ENCODE results near the gene TMEM161B.
"Not testable (repeated sequence)": the region's sequence is repeated elsewhere in the genome, so short reads cannot be mapped to it uniquely, and the experiment has no call there.

Gene TMEM161B

DNA sequence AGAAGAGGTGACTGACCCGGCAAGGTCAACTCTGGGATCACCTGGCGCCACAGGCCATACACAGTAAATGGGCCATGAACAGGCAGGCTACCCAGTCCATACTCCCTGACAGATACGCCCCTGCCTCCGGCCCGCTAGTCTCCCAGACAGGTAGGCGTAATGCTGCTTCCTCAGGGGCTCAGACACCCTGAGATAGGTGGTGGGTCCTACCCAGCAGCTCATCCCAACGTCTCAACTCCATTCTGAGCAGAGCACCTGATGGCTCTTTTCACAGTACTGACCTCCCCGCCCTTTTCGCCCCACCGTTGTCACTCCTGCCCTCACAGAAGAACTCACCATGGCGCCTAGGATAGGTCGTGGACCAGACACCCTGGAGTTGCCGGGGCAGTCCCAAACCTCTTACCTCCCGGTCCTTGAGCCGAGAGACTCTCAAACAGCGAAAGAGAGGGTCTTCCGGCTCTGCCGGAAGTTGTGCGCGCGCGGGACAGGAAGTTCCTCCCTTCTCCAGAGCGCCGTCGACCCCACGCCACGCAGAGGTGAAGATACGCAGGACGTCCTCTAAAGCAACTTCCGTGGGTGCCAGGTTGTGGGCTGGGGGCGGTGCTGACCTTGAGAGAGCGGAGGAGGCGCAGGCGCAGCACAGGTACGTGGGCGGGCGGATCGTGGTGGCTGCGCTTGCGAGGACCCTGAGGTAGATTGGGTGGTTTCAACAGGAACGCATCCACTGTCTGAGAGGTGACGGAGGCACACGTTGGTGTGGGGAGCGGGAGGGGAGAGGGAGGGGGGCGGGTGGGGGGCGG, at the start of gene TMEM161B:
Gene TMEM161B (minus strand): TSS at position 461 of the 800 bp plus-strand sequence. CDS start 122 bp downstream, at position 339.
- DNase-seq (ENCODE audit: low read depth, low spot score), result peak; percentile 84

DNA sequence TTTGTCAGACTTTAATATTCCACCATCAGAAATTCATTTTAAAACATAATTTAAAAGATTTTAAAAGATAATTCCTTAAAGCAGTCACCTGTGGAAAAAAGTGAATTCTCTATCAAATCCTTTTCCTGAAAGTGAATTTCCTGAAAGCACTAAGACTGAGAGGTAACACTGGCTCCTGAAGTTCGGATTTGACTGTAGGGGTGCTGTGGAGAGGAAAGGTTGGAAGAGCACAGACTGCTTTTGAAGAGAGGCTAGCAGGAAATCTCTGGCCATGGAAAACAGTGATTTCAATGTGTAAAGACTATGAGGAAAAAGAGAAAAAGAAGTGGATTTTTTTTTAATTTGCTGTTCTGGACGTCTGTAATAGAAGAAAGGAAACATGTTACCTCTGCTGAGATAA, 35.7 kb upstream of the TMEM161B start:
- no peak for DNase-seq (ENCODE audit: low read depth, low spot score)

DNA sequence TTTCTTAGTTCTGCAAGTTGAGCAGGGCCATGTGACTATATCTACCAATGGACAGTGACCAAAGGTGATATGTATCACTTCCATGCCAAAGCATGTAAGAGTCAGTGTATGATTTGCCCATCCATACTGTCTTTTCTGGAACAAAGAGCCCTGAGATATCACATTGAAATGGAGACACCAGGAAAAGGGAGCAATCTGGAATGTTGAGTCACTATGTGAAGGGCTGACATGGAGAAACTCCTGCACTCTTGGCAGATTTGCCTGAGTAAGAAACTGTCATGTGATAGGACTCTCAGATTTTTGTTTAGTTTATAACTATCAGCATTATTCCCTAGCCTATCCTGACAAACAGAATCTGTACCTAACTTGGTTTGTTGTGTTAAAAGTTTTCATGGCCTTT, 29.8 kb upstream of the TMEM161B start:
- no peak for DNase-seq (ENCODE audit: low read depth, low spot score)

DNA sequence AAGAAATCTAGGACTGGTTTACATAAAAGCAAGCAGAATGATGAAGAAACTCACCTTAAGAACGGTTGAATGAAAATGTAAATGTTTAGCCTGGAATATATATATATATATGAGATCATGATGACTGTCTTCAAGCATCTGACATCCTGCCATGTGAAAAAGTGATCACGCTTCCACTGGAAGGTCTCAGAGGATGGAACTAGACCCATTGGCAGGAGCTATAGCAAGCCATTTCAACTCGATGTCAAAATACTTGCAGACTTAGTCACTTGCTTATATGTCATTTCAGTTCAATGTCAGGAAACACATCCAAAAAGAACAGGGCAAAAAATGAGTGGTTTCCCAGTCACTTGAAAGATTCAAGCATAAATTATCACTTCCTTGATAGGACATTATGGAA, 22.2 kb upstream of the TMEM161B start:
- DNase-seq (ENCODE audit: low read depth, low spot score), result no peak

DNA sequence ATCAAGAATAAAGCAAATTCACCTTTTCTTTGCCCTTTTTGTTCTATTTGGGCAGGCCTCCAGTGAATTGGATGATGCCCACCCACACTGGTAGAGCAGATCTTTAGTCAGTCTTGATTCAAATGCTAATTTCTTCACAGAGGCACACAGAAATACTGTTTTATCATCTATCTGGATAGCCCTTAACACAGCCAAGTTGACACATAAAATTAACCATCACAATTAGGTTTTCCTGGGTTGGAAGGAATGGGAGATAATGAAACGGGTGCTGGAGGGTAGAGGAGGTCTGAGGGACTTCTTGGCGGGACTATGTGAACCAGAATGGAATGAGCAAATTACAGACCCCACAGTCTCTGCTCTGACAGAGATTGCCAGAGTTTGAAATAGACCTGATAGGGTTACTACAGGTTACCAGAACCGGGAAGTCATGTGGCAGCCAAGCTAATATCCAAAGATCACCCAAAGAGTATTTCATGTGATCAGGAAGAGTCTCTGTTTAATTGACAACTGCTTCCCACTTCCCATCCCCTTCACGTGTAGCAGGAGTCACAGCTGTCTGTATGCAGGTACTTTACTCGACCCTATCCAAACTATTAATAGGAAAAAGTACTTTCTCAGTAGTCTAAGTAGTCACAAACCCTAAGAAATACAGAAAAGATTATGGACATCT, 20.0 kb upstream of the TMEM161B start:
- no peak for DNase-seq (ENCODE audit: low read depth, low spot score)

DNA sequence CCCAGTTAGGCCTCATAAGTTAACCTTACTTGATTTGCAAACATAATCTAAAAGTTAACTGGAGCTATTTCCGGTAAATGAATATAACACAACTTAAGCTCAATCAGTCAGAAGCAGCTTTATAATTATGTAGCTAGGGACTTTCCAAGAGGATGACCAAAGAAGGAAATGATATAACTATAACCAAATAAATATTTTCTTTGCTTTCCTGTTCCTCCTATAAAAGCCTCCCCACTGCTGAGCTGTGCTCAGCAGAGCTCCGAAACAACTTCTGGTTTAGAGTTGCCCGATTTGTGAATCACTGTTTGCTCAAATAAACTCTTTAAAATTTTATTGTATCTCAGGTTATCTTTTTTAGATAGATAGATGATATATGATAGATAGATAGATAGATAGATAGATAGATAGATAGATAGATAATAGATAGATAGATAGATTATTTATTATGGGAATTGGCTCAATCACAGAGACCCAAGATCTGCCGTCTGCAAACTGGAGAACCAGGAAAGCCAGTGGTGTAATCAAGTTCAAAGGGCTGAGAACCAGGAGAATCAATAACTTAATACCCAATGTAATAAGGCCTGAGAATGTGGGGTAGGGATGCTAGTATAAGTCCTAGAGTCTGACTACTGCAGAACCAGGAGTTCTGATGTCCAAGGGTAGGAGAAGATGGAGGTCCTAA, 19.3 kb upstream of the TMEM161B start:
- no peak for DNase-seq (ENCODE audit: low read depth, low spot score)

DNA sequence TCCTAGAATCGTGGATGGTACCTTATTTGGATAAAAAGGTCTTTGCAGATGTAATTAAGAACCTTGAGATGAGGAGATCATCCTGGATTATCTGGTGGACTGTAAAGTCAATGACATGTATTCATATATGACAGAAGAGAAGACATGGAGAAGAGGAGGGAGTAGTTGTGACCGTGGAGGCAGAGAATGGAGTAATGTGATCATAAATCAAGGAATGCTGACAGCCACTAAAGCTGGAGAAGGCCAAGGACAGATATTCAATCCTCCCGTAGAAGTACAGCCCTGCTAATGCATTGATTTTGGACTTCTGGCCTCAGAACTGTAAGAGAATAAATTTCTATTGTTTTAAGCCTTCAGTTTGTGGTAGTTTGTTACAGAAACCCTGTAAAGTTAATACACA, 18.7 kb upstream of the TMEM161B start:
- no peak for DNase-seq (ENCODE audit: low read depth, low spot score)

DNA sequence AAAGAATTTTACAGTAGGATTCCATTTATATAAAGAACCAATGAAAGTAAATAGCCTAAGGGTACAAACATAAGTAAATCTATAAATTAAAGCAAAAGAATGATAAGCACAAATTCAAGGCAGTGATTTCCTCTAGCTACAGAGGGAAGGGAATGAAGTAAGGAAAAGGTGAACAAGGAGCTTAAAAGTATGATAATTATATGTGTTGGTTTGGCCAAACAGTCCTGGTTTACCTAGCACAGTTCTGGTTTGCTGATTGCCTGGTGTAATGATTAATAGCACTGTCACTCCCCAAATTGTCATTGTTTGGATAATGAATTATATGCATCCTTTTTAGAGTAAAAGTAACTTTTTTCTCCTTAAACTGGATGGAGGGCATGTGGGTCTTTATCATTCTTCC, 15.0 kb upstream of the TMEM161B start:
- DNase-seq (ENCODE audit: low read depth, low spot score), result no peak

DNA sequence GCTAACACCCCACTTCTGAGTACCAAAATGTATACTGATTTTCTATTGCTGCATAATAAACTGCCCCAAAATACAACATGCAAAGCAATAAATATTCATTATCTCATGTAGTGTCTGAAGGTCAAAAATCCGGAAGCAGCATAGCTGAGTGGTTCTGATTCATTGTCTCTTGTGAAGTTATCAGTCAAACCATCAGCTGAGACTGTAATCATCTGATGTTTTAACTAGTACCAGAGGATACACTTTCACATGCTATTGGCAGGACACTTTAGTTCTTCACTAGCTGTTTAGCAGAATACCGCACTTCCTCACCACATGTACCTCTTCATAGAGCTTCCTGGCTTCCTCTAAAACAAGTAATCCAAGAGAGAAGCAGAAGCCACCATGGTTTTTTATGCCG, 12.7 kb upstream of the TMEM161B start:
- no peak for DNase-seq (ENCODE audit: low read depth, low spot score)

DNA sequence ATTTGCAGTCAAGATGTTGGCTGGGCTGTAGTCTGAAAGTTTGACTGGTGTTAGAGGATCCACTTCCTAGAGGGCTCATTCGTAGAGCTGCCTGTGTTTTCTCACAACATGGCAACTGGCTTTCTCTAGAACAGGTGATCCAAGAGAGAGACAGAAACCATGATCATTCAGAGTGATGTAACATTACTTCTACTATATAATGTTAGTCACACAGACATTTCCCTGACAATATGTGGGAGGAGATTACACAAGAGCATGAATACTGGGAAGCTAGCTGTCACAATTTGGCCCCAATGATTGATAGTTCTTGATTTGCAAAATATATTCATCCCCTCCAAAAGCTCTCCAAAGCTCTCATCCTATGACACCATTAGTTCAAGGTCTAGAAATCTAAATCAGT, 10.9 kb upstream of the TMEM161B start:
- no peak for DNase-seq (ENCODE audit: low read depth, low spot score)

DNA sequence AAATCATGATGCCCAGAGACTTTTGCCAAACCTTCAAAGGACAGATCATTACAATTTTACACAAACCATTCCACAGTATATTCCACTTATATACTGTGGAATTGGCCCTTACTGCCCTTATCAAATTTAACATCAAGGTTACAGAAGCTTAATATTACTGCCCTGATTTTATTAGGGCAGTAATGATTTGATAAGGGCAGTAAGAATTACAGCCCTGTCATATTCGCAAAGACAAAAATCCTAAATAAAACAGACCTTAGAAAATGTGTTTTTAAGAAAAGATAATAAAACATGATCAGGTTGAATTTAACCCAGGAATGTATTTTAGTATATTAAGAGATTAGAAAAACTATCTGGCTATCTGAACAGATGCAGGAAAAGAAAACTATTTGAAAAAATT, 7.7 kb upstream of the TMEM161B start:
- no peak for DNase-seq (ENCODE audit: low read depth, low spot score)

DNA sequence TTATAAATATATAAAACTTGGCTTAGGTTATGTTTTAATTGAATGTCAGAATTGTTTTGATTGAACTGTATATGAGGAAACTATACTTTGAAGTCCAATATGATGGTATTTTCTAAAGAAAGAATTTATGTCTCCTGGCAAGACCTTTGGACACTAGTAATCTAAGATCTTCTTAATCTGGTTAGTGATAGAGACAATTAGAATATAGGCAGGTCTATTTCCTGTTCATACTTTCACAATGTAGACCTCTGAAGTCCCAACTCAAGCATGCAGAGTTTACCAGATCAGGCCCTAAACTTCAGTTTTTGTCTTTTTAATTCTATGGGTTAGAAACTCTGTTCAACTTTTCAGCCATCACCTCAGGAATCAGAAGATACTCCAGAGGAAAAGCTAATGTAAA, 6.9 kb upstream of the TMEM161B start:
- DNase-seq (ENCODE audit: low read depth, low spot score), result no peak

DNA sequence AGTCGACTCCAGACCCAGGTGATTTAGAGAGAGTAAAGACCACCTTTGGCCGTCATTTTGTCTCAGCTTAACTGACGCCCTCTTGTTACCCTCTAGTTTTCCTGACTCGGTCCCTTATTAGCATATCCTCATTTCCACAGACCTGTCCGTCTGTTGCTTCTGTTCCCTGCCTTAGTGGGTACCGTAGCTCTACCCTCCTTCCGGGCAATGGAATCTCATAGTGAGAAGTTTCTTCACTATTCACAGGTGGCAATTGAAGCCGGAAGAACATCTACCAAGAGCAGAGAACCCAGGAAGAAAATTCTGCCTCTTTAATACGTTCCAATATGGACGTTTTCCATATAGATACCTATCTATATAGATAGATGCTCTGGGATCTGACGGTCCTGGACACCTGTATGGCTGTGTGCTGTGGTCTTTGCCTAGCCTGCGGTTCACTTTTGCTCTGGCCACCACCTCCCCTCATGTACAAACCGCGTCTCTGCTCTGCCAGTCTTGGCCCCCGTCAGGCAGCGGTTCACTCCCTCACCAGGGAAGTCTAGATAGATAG, 652 bp upstream of the TMEM161B start:
- DNase-seq (ENCODE audit: low read depth, low spot score), result no peak

DNA sequence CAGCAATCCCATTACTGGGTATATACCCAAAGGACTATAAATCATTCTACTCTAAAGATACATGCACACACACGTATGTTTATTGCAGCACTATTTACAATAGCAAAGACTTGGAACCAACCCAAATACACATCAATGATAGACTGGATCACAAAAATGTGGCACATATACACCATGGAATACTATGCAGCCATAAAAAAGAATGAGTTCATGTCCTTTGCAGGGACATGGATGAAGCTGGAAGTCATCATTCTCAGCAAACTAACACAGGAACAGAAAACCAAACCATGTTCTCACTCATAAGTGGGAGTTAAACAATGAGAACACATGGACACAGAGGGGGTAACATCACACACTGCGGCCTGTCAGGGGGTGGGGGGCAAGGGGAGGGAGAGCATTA, 4.1 kb downstream of the TMEM161B start:
- DNase-seq (ENCODE audit: low read depth, low spot score), result not testable (repeated sequence)

DNA sequence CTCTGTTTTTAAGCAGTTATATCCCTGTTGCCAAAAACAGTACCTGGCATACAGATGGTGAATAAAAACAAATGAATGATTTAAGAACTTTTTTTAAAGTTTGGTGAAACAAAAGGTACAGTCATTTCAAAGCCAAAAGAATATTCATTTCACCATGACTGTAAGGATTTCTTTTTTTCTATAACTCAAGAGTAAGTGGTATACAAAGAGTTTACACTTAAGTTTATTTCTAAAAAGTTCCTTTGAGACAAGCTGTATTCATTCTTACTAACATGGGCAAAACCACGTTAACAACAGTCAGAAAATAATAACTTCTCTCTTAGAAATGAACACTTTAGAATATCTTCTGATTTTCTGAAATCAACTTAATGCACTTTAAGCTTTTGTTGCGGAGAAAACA, 5.3 kb downstream of the TMEM161B start:
- no peak for DNase-seq (ENCODE audit: low read depth, low spot score)

DNA sequence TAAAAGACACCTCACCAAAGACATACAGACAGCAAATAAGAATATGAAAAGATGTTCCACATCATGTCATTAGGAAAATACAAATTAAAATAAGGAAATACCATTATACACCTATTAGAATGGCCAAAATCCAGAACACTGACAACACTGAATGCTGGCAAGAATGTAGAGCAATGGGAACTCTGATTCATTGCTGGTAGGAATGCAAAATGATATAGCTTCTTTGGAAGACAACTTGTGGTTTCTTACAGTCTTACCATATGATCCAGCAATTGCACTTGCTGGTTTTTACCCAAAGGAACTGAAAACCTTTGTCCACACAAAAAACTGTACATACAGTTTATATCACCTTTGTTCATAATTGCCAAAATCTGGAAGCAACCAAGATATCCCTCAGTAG, 6.5 kb downstream of the TMEM161B start:
- DNase-seq (ENCODE audit: low read depth, low spot score), result no peak

DNA sequence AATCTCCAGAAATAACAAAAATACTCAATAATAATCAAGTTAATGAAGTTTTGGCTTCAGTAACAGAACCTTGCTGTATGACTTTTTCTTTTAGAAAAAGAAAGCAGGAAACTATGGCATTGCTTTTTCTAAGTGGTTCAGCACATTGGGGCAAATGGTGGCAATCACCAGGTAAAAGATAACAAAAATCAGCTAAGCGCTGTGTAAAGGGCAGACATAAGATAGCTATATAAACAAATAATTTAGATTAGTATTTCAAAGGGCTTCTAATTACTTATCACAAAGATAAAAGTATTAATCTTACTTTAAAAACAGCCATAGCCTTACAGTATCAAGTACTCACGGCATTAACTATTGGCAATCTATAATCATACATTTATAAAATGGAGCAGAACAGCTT, 10.0 kb downstream of the TMEM161B start:
- DNase-seq (ENCODE audit: low read depth, low spot score), result no peak

DNA sequence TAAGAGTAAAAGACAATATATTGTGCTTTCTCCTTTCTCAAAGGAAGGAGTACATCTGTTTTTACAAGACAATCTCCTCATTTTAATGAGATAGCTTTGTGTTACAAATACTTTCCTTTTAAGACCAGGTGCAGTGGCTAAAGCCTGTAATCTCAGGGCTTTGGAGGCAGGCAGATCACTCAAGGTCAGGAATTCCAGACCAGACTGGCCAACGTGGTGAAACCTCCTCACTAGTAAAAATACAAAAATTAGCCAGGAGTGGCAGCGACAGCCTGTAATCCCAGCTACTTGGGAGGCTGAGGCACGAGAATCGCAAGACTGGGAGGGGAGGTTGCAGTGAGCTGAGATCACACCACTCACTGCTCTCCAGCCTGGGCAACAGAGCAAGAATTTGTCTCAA, 11.8 kb downstream of the TMEM161B start:
- DNase-seq (ENCODE audit: low read depth, low spot score), result peak; percentile 74

DNA sequence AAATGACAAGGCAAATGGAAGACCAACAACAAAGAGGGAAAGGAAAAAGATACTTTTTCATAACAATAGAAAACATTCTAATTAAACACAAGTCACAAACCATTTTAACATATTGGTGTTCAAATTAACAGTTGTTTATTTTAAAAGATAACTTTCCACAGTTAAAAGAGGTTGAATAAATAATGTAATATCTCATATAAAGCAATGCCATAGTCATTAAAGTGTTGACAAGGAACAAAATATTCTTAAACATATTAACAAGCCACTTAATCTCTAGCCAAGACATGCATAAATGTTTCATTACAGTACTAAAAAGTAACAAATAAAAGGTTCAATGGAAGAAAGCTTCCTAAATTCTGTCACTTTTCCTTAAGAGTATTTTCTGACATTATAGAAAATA, 12.6 kb downstream of the TMEM161B start:
- DNase-seq (ENCODE audit: low read depth, low spot score), result no peak

DNA sequence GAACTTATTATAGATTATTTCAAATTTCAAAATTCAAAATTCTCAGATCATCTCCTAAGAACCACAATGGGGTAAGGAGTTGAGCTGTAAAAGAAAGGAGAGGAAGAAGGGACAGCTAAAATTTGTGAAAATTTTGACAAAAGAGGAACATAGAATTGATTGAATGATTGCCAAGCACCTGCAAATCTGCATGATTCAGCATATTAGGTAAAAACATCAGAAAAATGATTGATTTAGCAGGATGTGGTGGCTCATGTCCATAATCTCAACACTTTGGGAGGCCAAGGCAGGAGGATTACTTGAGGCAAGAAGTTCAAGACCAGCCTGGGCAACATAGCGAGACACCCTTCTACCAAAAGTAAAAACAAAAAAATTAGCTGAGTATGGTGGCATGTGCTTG, 14.3 kb downstream of the TMEM161B start:
- no peak for DNase-seq (ENCODE audit: low read depth, low spot score)

DNA sequence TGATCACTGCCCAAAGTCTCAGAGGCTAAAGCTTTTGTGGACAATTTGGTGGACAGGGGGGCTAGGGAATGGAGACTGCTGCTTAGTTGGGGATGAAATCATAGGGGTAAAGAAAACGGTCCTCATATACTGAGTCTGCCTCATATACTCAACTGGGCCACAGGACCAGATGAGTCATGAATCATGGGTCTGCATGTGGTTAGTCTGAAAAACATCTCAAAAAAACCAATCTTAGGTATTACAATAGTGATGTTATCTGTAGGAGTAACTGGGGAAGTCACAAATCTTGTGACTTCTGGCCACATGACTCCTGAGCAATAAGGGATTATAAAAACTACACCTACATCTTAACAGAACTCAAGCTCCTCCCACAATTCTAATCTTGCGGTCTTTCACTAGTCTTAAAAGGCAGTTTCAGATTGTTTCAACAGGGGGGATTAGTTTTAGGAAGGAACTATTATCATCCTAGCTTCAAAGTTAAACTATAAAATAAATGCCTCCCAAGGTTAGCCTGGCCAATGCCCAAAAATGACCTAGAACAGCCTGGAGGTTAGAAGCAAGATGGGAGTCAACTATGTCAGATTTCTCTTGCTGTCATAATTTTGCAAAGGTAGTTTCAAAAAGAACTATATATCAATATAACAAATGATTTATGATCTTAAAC, 17.5 kb downstream of the TMEM161B start:
- no peak for DNase-seq (ENCODE audit: low read depth, low spot score)

DNA sequence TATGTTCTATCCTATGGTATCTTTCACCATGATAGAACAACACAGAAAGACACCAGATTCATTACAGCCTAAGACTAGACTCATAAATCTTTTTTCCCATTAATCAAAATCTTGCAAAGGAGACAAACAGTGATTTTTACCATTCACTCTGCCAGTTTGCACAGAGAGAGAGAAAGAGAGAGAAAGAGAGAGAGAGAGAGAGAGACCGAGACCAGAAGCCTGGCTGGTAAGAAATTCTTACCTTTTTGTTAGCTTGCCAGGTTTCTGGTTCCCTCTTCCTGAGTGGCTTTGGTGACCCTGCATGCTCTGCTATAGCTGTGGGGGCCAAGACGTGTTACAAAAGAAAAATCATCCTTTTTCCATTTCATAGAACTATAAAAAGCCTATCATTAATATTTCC, 18.6 kb downstream of the TMEM161B start:
- no peak for DNase-seq (ENCODE audit: low read depth, low spot score)
